BLaER1 treated with 17β-estradiol and CSF1 and Interleukin-3, amounts not matched to agents 10 nM and 100 nM (cell line): Measurements from ENCODE around the gene AP1M1.

ENCODE experiments used
- H3K27ac ChIP-seq, 11 experiments: shearing (Covaris generic); formaldehyde crosslinking; 2 replicates each; pipeline ENCODE4 v1.8.1; 2022
- H3K27me3 ChIP-seq, 11 experiments: shearing (Covaris generic); formaldehyde crosslinking; 2 replicates each; pipeline ENCODE4 v1.8.1; 2022
- H3K36me3 ChIP-seq, 11 experiments: shearing (Covaris generic); formaldehyde crosslinking; 2 replicates each; pipeline ENCODE4 v1.8.1; 2022
- H3K4me1 ChIP-seq, 10 experiments: shearing (Covaris generic); formaldehyde crosslinking; 2 replicates each; pipeline ENCODE4 v1.8.1; 2022
- H3K4me2 ChIP-seq, 11 experiments: shearing (Covaris generic); formaldehyde crosslinking; 2 replicates each; pipeline ENCODE4 v1.8.1; 2022
- H3K4me3 ChIP-seq, 10 experiments: shearing (Covaris generic); formaldehyde crosslinking; 2 replicates each; pipeline ENCODE4 v1.8.1; 2022
- H3K9ac ChIP-seq, 11 experiments: shearing (Covaris generic); formaldehyde crosslinking; 2 replicates each; pipeline ENCODE4 v1.8.1; 2022
- H3K9me3 ChIP-seq, 11 experiments: shearing (Covaris generic); formaldehyde crosslinking; replicated peaks in 1 of 11; 2 replicates each; pipeline ENCODE4 v1.8.1; 2022
- H4K20me1 ChIP-seq, 11 experiments: shearing (Covaris generic); formaldehyde crosslinking; 2 replicates each; pipeline ENCODE4 v1.8.1; 2022
- Cebpa-rat ChIP-seq, 11 experiments: shearing (Covaris generic); IDR thresholded peaks; 2 replicates each; pipeline ENCODE4 v1.8.1; 2022

Gene AP1M1

GRCh38 chr19:16207490-16208025 is 9.8 kb downstream of the AP1M1 start:
- H3K9me3 ChIP-seq: peaks cover 0 to 8% (median 4%) of the 10 kb centered on the region in 11 experiments; a peak in 4 of 22 replicates
- H3K4me2 ChIP-seq: no peak overlapping the region
- TF ChIP-seq Cebpa-rat (IDR thresholded peaks at IDR 0.05): no peak
- no peak overlapping the region for H3K9ac ChIP-seq
- no peaks in the 10 kb centered on the region for H3K27me3 ChIP-seq
- peaks cover 94 to 100% (median 98%) of the 10 kb centered on the region in 11 experiments for H3K36me3 ChIP-seq
- H3K4me1 ChIP-seq: peaks cover 0 to 11% (median 0%) of the 10 kb centered on the region in 10 experiments; a peak in 3 of 20 replicates
- H4K20me1 ChIP-seq: peaks cover 14 to 59% (median 22%) of the 10 kb centered on the region in 11 experiments; a peak in 21 of 22 replicates
- H3K27ac ChIP-seq: no peak overlapping the region
- H3K4me3 ChIP-seq: no peak overlapping the region

- Histone ChIP-seq H3K4me2 (no peak overlapping the region), H3K27ac (no peak overlapping the region), H3K36me3 (peaks cover 87 to 100% (median 97%) of the 10 kb centered on the region in 11 experiments), H3K9ac (no peak overlapping the region), H3K4me3 (no peak overlapping the region), H3K4me1 (peaks cover 0 to 5% (median 0%) of the 10 kb centered on the region in 10 experiments; a peak in 2 of 20 replicates), H4K20me1 (peaks cover 8 to 59% (median 22%) of the 10 kb centered on the region in 11 experiments; a peak in 21 of 22 replicates), H3K9me3 (peaks cover 0 to 9% (median 4%) of the 10 kb centered on the region in 11 experiments; a peak in 5 of 22 replicates), H3K27me3 (no peaks in the 10 kb centered on the region)
- TF ChIP-seq Cebpa-rat (IDR thresholded peaks at IDR 0.05): no peak
Measured at GRCh38 chr19:16208064-16208759, 10.5 kb downstream of the AP1M1 start.

GRCh38 chr19:16208847-16209665 is 11.3 kb downstream of the AP1M1 start:
- Histone ChIP-seq H3K4me1 (no peaks in the 10 kb centered on the region; a peak in 1 of 20 replicates), H3K9ac (no peak overlapping the region), H3K36me3 (peaks cover 87 to 100% (median 97%) of the 10 kb centered on the region in 11 experiments), H3K27ac (no peak overlapping the region), H3K27me3 (no peaks in the 10 kb centered on the region), H3K4me3 (no peak overlapping the region), H3K4me2 (no peak overlapping the region), H3K9me3 (peaks cover 0 to 14% (median 4%) of the 10 kb centered on the region in 11 experiments; a peak in 5 of 22 replicates), H4K20me1 (peaks cover 5 to 58% (median 17%) of the 10 kb centered on the region in 11 experiments; a peak in 16 of 22 replicates)
- no peak for TF ChIP-seq Cebpa-rat (IDR thresholded peaks at IDR 0.05)

GRCh38 chr19:16210168-16210567 is 12.5 kb downstream of the AP1M1 start:
- Histone ChIP-seq H3K4me3 (no peak overlapping the region), H3K4me1 (no peaks in the 10 kb centered on the region; a peak in 1 of 20 replicates), H3K9ac (no peak overlapping the region), H4K20me1 (peaks cover 5 to 52% (median 17%) of the 10 kb centered on the region in 11 experiments; a peak in 14 of 22 replicates), H3K9me3 (peaks cover 0 to 14% (median 4%) of the 10 kb centered on the region in 11 experiments; a peak in 5 of 22 replicates), H3K4me2 (no peak overlapping the region), H3K27me3 (no peaks in the 10 kb centered on the region), H3K36me3 (peaks cover 86 to 98% (median 97%) of the 10 kb centered on the region in 11 experiments), H3K27ac (no peak overlapping the region)
- TF ChIP-seq Cebpa-rat (IDR thresholded peaks at IDR 0.05): no peak

- H3K4me1 ChIP-seq: 0 out of 20 replicates have a peak, but pooled peaks cover 0 to 3% (median 0%) of the 10 kb centered on the region in 10 experiments
- H3K36me3 ChIP-seq: peaks cover 86 to 98% (median 97%) of the 10 kb centered on the region in 11 experiments
- no peak overlapping the region for H3K27ac ChIP-seq
- peaks cover 0 to 47% (median 24%) of the 10 kb centered on the region in 11 experiments; a peak in 15 of 22 replicates for H4K20me1 ChIP-seq
- no peak overlapping the region for H3K9ac ChIP-seq
- H3K4me3 ChIP-seq: no peak overlapping the region
- peaks cover under 1 to 24% (median 9%) of the 10 kb centered on the region in 11 experiments; a peak in 16 of 22 replicates for H3K9me3 ChIP-seq
- no peak for TF ChIP-seq Cebpa-rat (IDR thresholded peaks at IDR 0.05)
- H3K4me2 ChIP-seq: no peak overlapping the region
- H3K27me3 ChIP-seq: no peaks in the 10 kb centered on the region
Measured at GRCh38 chr19:16213076-16213475, 15.4 kb downstream of the AP1M1 start.

- no peak for TF ChIP-seq Cebpa-rat (IDR thresholded peaks at IDR 0.05)
- Histone ChIP-seq H3K4me1 (0 out of 20 replicates have a peak, but pooled peaks cover 0 to 3% (median 0%) of the 10 kb centered on the region in 10 experiments), H3K27ac (no peak overlapping the region), H3K27me3 (no peaks in the 10 kb centered on the region), H3K36me3 (peaks cover 86 to 98% (median 97%) of the 10 kb centered on the region in 11 experiments), H3K9me3 (peaks cover 40 to 56% (median 48%) of the 10 kb centered on the region in 11 experiments), H3K4me2 (no peak overlapping the region), H4K20me1 (peaks cover 4 to 39% (median 24%) of the 10 kb centered on the region in 11 experiments; a peak in 15 of 22 replicates), H3K9ac (no peak overlapping the region), H3K4me3 (no peak overlapping the region)
Measured at GRCh38 chr19:16216744-16217670, 19.3 kb downstream of the AP1M1 start.

- Histone ChIP-seq H3K36me3 (peaks cover 94 to 98% (median 97%) of the 10 kb centered on the region in 11 experiments), H3K27ac (no peak overlapping the region), H3K9ac (no peak overlapping the region), H3K27me3 (no peaks in the 10 kb centered on the region), H3K9me3 (peaks cover 49 to 63% (median 56%) of the 10 kb centered on the region in 11 experiments), H3K4me3 (no peak overlapping the region), H3K4me1 (peaks cover 0 to 4% (median under 1%) of the 10 kb centered on the region in 10 experiments; a peak in 5 of 20 replicates), H4K20me1 (peaks cover 4 to 34% (median 20%) of the 10 kb centered on the region in 11 experiments; a peak in 15 of 22 replicates), H3K4me2 (no peak overlapping the region)
- TF ChIP-seq Cebpa-rat (IDR thresholded peaks at IDR 0.05): no peak
Measured at GRCh38 chr19:16217716-16218451, 20.2 kb downstream of the AP1M1 start.
